Activated naive CD8-positive, alpha-beta T cell treated with anti-CD3 and anti-CD28 coated beads, Interleukin-2, amount 10 ng/mL, durations not matched to agents 7 days and 5 days (primary cell): Measurements from ENCODE around the gene PADI1. TPM values are rescaled to one million over a fixed set of nuclear protein-coding genes. Genes with fewer than 3 reads are reported as not detected.

ENCODE experiments used
- ATAC-seq: fragments of 150-1000 bp; cut with Tn5 transposase; one replicate; pipeline ENCODE4 v1.10.0; 2021; ENCODE audit warnings: low read depth, moderate library complexity
- POLR2A ChIA-PET: fragments of 350-600 bp; sonication (Branson Sonifier 250); formaldehyde crosslinking; loops from one replicate; lab custom pipeline; 2021; ENCODE audit warnings: antibody characterized with exemption; lab: Charles Lee
- DNase-seq: peaks from one replicate; pipeline ENCODE4 v3.0.0; 2021
- H3K27ac Mint-ChIP-seq: one replicate; pipeline ENCODE4 v1.8.0; 2022; ENCODE audit warnings: mild to moderate bottlenecking, mixed read lengths
- H3K27me3 Mint-ChIP-seq: one replicate; pipeline ENCODE4 v1.8.0; 2022; ENCODE audit warnings: mild to moderate bottlenecking, moderate library complexity, mixed read lengths
- H3K36me3 Mint-ChIP-seq: one replicate; pipeline ENCODE4 v1.8.0; 2021; ENCODE audit warnings: mild to moderate bottlenecking, mixed read lengths
- H3K4me1 Mint-ChIP-seq: one replicate; pipeline ENCODE4 v1.8.0; 2021; ENCODE audit warnings: mixed read lengths
- H3K4me3 Mint-ChIP-seq: one replicate; pipeline ENCODE4 v1.8.0; 2022; ENCODE audit warnings: mild to moderate bottlenecking, moderate library complexity, mixed read lengths
- H3K9me3 Mint-ChIP-seq: one replicate; pipeline ENCODE4 v1.8.0; 2021; ENCODE audit warnings: mixed read lengths
- total RNA-seq, 2 experiments: library from RNA; stranded (reverse); gene quantifications; one replicate each; pipeline ENCODE4 v1.2.3, GENCODE V29; 2021

Gene PADI1
- total RNA-seq, 2 experiments from 2014 or later = not detected

DNA sequence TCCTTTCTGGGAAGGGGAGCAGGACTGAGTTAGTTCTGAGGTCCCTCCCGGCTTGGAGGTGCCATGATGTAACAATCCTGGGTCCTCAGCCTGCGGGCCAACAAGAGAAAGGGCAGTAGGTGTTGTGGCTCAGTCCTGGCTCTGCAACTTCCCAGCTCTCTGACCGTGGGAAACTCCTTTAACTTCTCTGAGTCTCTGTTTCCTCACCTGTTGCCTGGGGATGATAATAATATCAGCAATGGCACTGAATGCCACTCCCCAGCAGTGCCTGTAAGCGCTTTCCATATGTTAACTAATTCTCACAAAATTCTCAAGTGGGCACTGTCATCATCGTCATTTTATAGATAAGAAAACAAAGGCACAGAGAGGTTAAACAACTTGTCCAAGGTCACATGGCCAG is 46.3 kb downstream of the PADI1 start:
- no peak overlapping the region for H3K27ac Mint-ChIP-seq
- DNase-seq (no peak), ATAC-seq (no peak)
- peaks cover 4% of the 10 kb centered on the region for H3K27me3 Mint-ChIP-seq
- no peak overlapping the region for H3K4me3 Mint-ChIP-seq
- H3K9me3 Mint-ChIP-seq = no peaks in the 10 kb centered on the region
- H3K36me3 Mint-ChIP-seq = no peaks in the 10 kb centered on the region
- H3K4me1 Mint-ChIP-seq = no peaks in the 10 kb centered on the region
- POLR2A ChIA-PET = no interaction called here

DNA sequence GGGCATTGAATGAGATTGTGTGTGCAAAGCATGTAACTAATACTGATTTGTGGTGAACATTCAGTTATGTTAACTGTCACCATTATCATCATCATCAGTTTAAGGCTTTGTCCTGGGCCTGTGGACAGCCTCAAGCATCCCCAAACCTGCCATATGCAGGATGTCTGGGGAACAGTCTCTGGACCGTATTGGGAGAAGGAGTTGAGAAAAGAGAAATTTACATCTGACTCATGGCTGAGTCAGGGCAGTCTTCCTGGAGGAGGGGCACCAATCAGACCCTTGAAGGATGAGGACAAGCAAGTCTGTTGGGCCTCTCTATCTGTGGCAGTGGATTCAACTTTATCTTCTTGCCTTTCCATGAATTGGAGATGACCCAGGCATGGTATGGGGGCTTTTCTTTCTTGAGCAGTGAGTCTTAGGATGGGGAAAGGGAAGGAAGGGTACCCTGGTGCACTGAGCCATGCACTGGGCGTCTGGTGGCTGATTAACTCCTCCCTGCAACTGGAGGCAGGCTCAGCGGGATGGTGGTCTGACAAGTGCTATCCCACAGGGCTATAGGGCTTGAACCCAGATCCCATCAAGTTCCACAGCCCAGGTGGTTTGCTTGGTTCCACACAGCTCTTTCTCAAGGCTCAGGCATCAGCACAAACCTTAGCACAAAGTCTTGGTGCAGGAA is 46.9 kb downstream of the PADI1 start:
- Mint-ChIP-seq H3K9me3 (no peaks in the 10 kb centered on the region), H3K27ac (no peak overlapping the region)

GRCh38 chr1:17255336-17255735 is 50.4 kb downstream of the PADI1 start:
- H3K36me3 Mint-ChIP-seq = no peaks in the 10 kb centered on the region
- POLR2A ChIA-PET = no interaction called here
- no peaks in the 10 kb centered on the region for H3K4me1 Mint-ChIP-seq
- no peak overlapping the region for H3K27ac Mint-ChIP-seq
- H3K27me3 Mint-ChIP-seq = peaks cover 7% of the 10 kb centered on the region
- no peaks in the 10 kb centered on the region for H3K9me3 Mint-ChIP-seq
- DNase-seq (no peak), ATAC-seq (no peak)
- no peak overlapping the region for H3K4me3 Mint-ChIP-seq

More for the DNA sequence above, 46.9 kb downstream of the PADI1 start:
- POLR2A ChIA-PET = interaction anchor here (0.7 kb wide), 1 partner anchor 88 kb away, joined by 3 read pairs; no protein-coding TSS in a partner anchor
- no peak overlapping the region for H3K4me3 Mint-ChIP-seq
- H3K36me3 Mint-ChIP-seq = no peaks in the 10 kb centered on the region
- no peaks in the 10 kb centered on the region for H3K4me1 Mint-ChIP-seq
- no peak for DNase-seq
- peaks cover 4% of the 10 kb centered on the region for H3K27me3 Mint-ChIP-seq
- no peak for ATAC-seq

DNA sequence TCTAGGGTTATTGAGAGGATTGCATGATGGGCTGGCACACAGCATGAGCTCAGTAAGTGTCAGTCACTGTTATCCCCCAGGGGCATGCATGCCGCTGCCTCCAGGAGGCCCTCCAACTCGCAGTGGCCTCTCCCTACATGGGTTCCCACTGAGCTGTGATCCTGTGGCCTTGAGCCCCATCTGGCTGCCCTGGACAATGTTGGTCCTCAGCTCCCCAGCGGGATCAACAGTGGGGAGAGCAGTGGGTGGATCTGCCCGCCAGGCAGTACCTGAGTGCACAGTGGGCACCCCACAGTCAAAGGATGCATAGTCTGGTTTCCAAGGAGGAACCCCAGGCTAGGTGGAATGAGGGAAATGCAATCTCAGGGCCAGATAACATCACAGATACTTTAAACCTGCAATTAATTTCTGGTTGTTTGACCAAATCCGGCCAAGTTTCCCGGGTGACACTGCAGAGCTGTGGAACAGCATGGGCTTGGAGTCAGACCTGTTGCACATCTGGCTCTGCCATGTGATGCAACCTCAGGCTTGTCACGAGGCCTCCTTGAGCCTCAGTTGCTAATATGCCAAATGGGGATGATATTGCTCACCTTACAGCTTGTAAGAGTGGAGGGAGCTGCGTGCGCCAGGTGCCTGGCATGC is 53.3 kb downstream of the PADI1 start:
- Mint-ChIP-seq H3K4me1 (no peaks in the 10 kb centered on the region), H3K9me3 (no peaks in the 10 kb centered on the region), H3K4me3 (no peak overlapping the region), H3K27me3 (peaks cover 12% of the 10 kb centered on the region), H3K27ac (no peak overlapping the region), H3K36me3 (no peaks in the 10 kb centered on the region)
- ATAC-seq (no peak), DNase-seq (no peak)
- POLR2A ChIA-PET = no interaction called here

- Mint-ChIP-seq H3K4me1 (no peaks in the 10 kb centered on the region), H3K4me3 (no peak overlapping the region), H3K9me3 (no peaks in the 10 kb centered on the region), H3K27ac (no peak overlapping the region), H3K27me3 (peaks cover 14% of the 10 kb centered on the region), H3K36me3 (no peaks in the 10 kb centered on the region)
- POLR2A ChIA-PET = no interaction called here
- ATAC-seq (no peak), DNase-seq (no peak)
Measured at GRCh38 chr1:17258758-17259130, 53.8 kb downstream of the PADI1 start.

- POLR2A ChIA-PET = no interaction called here
- no peak for ATAC-seq
- DNase-seq = no peak
- H3K27me3 Mint-ChIP-seq = peaks cover 18% of the 10 kb centered on the region
- H3K9me3 Mint-ChIP-seq = no peaks in the 10 kb centered on the region
- H3K4me3 Mint-ChIP-seq = no peak overlapping the region
- no peak overlapping the region for H3K27ac Mint-ChIP-seq
- no peaks in the 10 kb centered on the region for H3K4me1 Mint-ChIP-seq
- H3K36me3 Mint-ChIP-seq = no peaks in the 10 kb centered on the region
Measured at GRCh38 chr1:17259233-17259873, 54.4 kb downstream of the PADI1 start.

- Mint-ChIP-seq H3K9me3 (no peaks in the 10 kb centered on the region), H3K36me3 (no peaks in the 10 kb centered on the region), H3K4me1 (no peaks in the 10 kb centered on the region), H3K27me3 (peaks cover 19% of the 10 kb centered on the region), H3K27ac (no peak overlapping the region), H3K4me3 (no peak overlapping the region)
- DNase-seq (no peak), ATAC-seq (no peak)
- POLR2A ChIA-PET = no interaction called here
Measured at GRCh38 chr1:17260264-17260663, 55.3 kb downstream of the PADI1 start.

- ATAC-seq (no peak), DNase-seq (no peak)
- H3K27ac Mint-ChIP-seq = no peak overlapping the region
- H3K9me3 Mint-ChIP-seq = no peaks in the 10 kb centered on the region
- no peaks in the 10 kb centered on the region for H3K4me1 Mint-ChIP-seq
- peaks cover 19% of the 10 kb centered on the region for H3K27me3 Mint-ChIP-seq
- H3K36me3 Mint-ChIP-seq = no peaks in the 10 kb centered on the region
- H3K4me3 Mint-ChIP-seq = no peak overlapping the region
- POLR2A ChIA-PET = no interaction called here
Measured at GRCh38 chr1:17260738-17261137, 55.8 kb downstream of the PADI1 start.

- Mint-ChIP-seq H3K4me1 (no peaks in the 10 kb centered on the region), H3K27me3 (peaks cover 17% of the 10 kb centered on the region), H3K4me3 (no peak overlapping the region), H3K9me3 (no peaks in the 10 kb centered on the region), H3K27ac (no peak overlapping the region), H3K36me3 (no peaks in the 10 kb centered on the region)
- POLR2A ChIA-PET = no interaction called here
- no peak for DNase-seq
- ATAC-seq = no peak
Measured at GRCh38 chr1:17263936-17264335, 59.0 kb downstream of the PADI1 start.

DNA sequence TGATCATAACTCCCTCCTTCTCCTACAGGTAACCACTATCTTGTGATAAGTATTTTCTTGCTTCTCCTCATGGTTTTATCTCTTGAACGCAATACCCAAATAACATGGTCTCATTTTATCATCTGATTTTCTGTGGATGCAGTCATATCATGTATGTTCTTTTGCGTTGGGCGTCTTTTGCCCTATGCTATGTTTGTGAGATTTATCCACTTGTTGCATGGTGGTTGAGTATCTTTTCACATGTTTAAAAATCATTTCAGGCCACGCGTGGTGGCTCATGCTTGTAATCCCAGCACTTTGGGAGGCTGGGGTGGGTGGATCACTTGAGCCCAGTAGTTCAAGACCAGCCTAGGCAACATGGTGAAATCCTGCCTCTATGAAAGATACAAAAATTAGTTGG is 59.5 kb downstream of the PADI1 start:
- H3K4me3 Mint-ChIP-seq = no peak overlapping the region
- no peaks in the 10 kb centered on the region for H3K36me3 Mint-ChIP-seq
- H3K4me1 Mint-ChIP-seq = no peaks in the 10 kb centered on the region
- H3K27ac Mint-ChIP-seq = no peak overlapping the region
- no peak for ATAC-seq
- no peak for DNase-seq
- H3K9me3 Mint-ChIP-seq = no peaks in the 10 kb centered on the region
- H3K27me3 Mint-ChIP-seq = peaks cover 17% of the 10 kb centered on the region
- POLR2A ChIA-PET = no interaction called here

DNA sequence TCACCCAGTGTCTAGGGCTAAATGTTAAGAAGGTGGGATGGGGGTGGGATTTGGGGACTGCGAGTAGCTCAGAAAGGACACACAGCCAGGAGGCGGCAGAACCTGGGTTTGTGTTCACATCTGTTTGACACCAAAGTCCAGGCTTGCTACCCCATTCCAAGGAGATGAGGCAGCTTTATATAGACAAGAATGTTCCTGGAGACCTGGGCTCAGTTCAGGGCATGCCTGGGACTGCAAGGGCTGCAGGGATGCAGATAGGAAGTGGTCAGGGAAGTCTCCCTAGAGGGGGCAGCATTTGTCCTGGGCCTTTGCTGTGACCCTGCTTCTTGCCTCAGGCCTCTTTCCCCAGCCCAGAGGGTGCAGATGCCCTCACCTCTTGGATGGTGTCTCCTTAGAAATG is 60.2 kb downstream of the PADI1 start:
- Mint-ChIP-seq H3K4me1 (no peaks in the 10 kb centered on the region), H3K27ac (no peak overlapping the region), H3K9me3 (no peaks in the 10 kb centered on the region), H3K4me3 (no peak overlapping the region), H3K36me3 (no peaks in the 10 kb centered on the region), H3K27me3 (peaks cover 17% of the 10 kb centered on the region)
- POLR2A ChIA-PET = interaction anchor here (0.7 kb wide), 1 partner anchor 139 kb away, joined by 4 read pairs; no protein-coding TSS in a partner anchor
- ATAC-seq (no peak), DNase-seq (no peak)

DNA sequence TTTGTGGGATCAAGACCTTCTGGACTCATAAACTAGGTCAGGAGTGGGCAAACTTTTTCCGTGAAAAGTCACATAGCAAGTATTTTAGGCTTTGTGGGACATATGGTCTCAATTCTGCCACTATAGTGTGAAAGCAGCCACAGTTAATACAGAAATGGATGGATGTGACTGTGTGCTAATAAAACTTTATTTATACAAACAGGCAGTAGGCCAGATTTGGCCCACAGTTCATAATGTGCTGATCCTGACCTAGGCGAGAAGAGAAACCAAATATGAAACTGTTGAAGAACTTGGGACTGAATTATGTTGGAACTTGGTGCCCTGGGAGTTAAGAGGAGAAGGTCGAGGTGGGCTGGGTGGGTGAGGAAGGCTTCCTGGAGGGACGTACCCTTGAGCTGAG is 61.0 kb downstream of the PADI1 start:
- no peaks in the 10 kb centered on the region for H3K36me3 Mint-ChIP-seq

DNA sequence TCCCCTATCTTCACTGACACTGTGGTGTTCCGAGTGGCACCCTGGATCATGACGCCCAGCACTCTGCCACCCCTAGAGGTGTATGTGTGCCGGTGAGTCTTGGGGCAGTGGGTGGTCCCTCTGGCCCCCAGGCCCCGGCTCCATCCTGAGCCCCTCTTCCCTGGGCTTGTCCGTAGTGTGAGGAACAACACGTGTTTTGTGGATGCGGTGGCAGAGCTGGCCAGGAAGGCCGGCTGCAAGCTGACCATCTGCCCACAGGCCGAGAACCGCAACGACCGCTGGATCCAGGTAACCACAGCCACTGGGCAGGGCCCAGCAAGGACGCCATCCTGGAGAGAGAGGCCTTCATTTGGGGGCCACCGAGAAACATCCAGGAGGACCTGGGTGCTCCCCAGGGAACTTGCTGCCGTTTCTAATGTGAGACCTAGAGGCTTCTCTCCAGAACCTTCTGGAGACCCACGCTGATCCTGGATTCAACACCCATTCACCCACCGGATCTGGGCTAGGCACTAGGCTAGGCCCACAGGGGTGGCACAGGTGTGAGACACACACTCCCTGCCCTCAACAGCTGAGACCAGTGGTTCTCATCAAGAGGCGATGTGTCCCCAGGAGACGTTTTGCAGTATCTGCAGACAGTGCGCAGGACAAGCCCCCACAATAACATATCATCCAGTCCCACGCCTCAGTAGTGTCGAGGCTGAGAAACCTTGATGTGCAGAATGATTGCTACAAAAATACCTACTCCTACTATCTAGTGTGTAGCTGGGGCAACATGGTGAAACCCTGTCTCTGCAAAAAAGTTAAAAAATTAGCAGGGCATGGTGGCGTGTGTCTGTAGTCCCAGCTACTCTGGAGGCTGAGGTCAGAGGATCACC is 66.2 kb downstream of the PADI1 start:
- H3K4me1 Mint-ChIP-seq = peaks cover 1% of the 10 kb centered on the region
- no peaks in the 10 kb centered on the region for H3K9me3 Mint-ChIP-seq
- H3K36me3 Mint-ChIP-seq = no peaks in the 10 kb centered on the region
- ATAC-seq (no peak), DNase-seq (no peak)
- POLR2A ChIA-PET = no interaction called here
- H3K4me3 Mint-ChIP-seq = no peak overlapping the region
- peaks cover 15% of the 10 kb centered on the region for H3K27me3 Mint-ChIP-seq
- H3K27ac Mint-ChIP-seq = no peak overlapping the region

More for the DNA sequence above, 61.0 kb downstream of the PADI1 start:
- Mint-ChIP-seq H3K27me3 (peaks cover 15% of the 10 kb centered on the region), H3K4me1 (no peaks in the 10 kb centered on the region), H3K27ac (peak overlapping the region; percentile 11), H3K9me3 (no peaks in the 10 kb centered on the region), H3K4me3 (no peak overlapping the region)
- ATAC-seq = no peak
- POLR2A ChIA-PET = no interaction called here
- DNase-seq = no peak
